Rectal smooth muscle tissue (tissue), 1 donor: ENCODE results near the gene NLGN1.

Experiments
- H3K27ac ChIP-seq: one replicate; pipeline ENCODE4 v1.7.0; 2013; ENCODE audit warnings: low read depth, low read length, inconsistent platforms
- H3K27me3 ChIP-seq: one replicate; pipeline ENCODE4 v1.7.0; 2013; ENCODE audit warnings: low read length; ENCODE audit not compliant: control insufficient read depth, insufficient read depth
- H3K36me3 ChIP-seq: one replicate; pipeline ENCODE4 v1.7.0; 2013; ENCODE audit warnings: low read length; ENCODE audit not compliant: control insufficient read depth, insufficient read depth
- H3K4me1 ChIP-seq: one replicate; pipeline ENCODE4 v1.7.0; 2013; ENCODE audit warnings: low read length; ENCODE audit not compliant: control insufficient read depth, insufficient read depth
- H3K4me3 ChIP-seq: one replicate; pipeline ENCODE4 v1.7.0; 2013; ENCODE audit warnings: low read length
- H3K9ac ChIP-seq: one replicate; pipeline ENCODE4 v1.7.0; 2013; ENCODE audit warnings: low read length

NLGN1 gene

GRCh38 chr3:174068035-174068434 is 670.5 kb downstream of the NLGN1 start:
- Histone ChIP-seq H3K4me1 (no peaks in the 10 kb centered on the region), H3K27ac (no peak overlapping the region), H3K36me3 (no peaks in the 10 kb centered on the region), H3K4me3 (no peak overlapping the region), H3K27me3 (no peaks in the 10 kb centered on the region), H3K9ac (no peak overlapping the region)

DNA sequence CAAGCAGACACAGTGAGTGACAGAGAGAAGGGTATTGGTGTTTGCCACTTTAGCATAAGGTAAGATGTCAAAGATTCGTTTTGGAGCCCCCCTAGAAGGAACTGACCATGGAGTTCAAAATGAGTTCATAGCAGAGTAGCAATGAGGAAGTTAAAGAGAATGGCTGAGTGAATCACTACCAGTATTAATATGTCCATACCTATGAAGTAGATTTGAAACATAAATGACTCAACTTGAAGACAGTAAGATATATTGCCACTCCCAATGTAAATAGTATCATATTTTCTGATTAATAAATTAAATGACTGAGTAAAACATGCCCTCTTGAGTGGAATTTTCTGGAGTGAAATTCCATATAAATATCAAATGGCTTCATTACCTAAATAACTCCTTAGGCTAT is 675.1 kb downstream of the NLGN1 start:
- H3K4me1 ChIP-seq = no peaks in the 10 kb centered on the region
- H3K36me3 ChIP-seq = no peaks in the 10 kb centered on the region
- H3K9ac ChIP-seq = no peak overlapping the region
- H3K27ac ChIP-seq = no peak overlapping the region
- H3K4me3 ChIP-seq = no peak overlapping the region
- H3K27me3 ChIP-seq = no peaks in the 10 kb centered on the region

- Histone ChIP-seq H3K4me1 (no peaks in the 10 kb centered on the region), H3K4me3 (no peak overlapping the region), H3K9ac (no peak overlapping the region), H3K27ac (no peak overlapping the region), H3K36me3 (no peaks in the 10 kb centered on the region), H3K27me3 (no peaks in the 10 kb centered on the region)
Observed at GRCh38 chr3:174083706-174084105, 686.2 kb downstream of the NLGN1 start.

DNA sequence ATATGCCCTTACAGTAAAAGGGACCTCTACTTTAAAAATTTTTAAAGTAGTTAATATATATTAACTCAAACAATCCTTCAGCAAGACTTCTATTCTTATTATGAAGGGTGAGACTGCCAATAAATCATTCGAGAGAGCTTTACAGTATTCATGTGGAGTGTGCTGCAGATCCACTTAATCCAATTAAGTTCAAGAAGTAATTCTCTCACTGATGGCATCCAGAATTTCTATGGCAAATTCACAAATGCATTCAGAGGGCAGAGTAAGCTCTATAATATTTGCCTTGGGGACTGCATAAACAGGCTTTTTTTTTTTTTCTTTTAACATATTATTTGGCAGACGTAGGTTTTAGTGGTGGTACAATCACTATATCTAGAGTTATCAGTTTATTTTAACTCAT is 692.0 kb downstream of the NLGN1 start:
- H3K27ac ChIP-seq = no peak overlapping the region
- no peaks in the 10 kb centered on the region for H3K36me3 ChIP-seq
- H3K9ac ChIP-seq = no peak overlapping the region
- no peaks in the 10 kb centered on the region for H3K27me3 ChIP-seq
- no peak overlapping the region for H3K4me3 ChIP-seq
- peaks cover 2% of the 10 kb centered on the region for H3K4me1 ChIP-seq

DNA sequence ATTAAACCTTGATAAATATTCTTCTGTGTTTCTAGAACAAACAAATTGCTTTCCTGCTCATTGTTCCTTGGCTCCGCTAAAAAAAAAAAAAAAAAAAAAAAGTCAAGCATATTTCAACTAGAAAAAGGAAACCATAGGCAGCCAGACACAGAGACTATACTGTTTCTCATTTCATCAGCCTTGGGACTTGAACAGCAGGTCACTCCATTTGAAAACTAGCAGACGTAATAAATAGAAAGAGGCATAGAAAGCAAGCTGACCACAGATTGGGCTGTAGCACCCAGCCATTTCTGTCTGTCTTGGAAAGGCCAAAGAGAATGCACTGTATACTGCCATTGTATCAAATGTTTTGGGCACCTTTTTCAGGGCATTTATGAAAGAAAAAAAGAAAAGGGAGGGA is 697.1 kb downstream of the NLGN1 start:
- peaks cover 2% of the 10 kb centered on the region for H3K4me1 ChIP-seq
- no peak overlapping the region for H3K4me3 ChIP-seq
- no peaks in the 10 kb centered on the region for H3K27me3 ChIP-seq
- no peak overlapping the region for H3K27ac ChIP-seq
- H3K36me3 ChIP-seq = no peaks in the 10 kb centered on the region
- H3K9ac ChIP-seq = no peak overlapping the region

DNA sequence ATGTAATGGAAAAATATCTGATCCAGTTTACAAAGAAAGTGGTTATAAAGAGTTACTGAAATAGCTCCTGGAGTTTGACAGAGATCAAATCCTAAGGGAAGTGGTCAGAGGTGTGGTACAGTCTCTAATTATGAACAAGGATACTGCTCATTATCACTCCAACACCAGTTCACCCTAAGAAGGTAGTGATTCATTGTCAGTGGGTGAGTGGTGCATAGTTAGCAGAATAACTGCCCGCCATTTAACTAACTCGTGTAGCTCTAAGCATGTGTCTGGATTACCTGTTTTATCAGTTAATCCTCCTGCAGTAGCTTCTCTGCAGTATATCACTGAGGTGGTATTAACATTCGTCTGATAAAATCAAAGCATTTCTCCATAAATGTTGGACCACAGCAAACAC is 700.1 kb downstream of the NLGN1 start:
- Histone ChIP-seq H3K9ac (no peak overlapping the region), H3K27me3 (no peaks in the 10 kb centered on the region), H3K4me3 (no peak overlapping the region), H3K27ac (no peak overlapping the region), H3K4me1 (no peaks in the 10 kb centered on the region), H3K36me3 (no peaks in the 10 kb centered on the region)

- H3K27me3 ChIP-seq = no peaks in the 10 kb centered on the region
- H3K4me3 ChIP-seq = no peak overlapping the region
- H3K27ac ChIP-seq = no peak overlapping the region
- no peaks in the 10 kb centered on the region for H3K36me3 ChIP-seq
- H3K9ac ChIP-seq = no peak overlapping the region
- H3K4me1 ChIP-seq = no peaks in the 10 kb centered on the region
Observed at GRCh38 chr3:174098746-174099145, 701.2 kb downstream of the NLGN1 start.

DNA sequence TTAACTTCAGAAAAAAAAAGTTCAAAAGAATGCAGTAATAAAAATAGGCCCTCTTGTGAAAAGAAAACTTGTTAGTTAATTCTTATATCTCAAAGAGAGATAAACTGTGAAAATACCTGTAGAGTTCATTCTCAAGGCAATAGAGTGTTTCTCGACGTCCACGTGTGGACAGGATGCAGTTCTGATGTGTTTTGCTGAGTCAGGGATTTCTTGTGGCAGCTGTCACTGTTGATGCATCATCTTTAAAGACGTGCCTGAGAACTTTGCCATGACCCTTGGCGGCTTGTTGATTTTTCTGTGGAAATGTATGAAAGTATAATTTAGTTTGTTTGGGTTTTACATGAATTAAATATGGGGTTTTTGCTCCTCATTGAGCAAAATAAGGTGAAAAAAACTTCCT is 702.2 kb downstream of the NLGN1 start:
- no peaks in the 10 kb centered on the region for H3K36me3 ChIP-seq
- H3K9ac ChIP-seq = no peak overlapping the region
- no peaks in the 10 kb centered on the region for H3K27me3 ChIP-seq
- H3K27ac ChIP-seq = no peak overlapping the region
- H3K4me3 ChIP-seq = no peak overlapping the region
- no peaks in the 10 kb centered on the region for H3K4me1 ChIP-seq

DNA sequence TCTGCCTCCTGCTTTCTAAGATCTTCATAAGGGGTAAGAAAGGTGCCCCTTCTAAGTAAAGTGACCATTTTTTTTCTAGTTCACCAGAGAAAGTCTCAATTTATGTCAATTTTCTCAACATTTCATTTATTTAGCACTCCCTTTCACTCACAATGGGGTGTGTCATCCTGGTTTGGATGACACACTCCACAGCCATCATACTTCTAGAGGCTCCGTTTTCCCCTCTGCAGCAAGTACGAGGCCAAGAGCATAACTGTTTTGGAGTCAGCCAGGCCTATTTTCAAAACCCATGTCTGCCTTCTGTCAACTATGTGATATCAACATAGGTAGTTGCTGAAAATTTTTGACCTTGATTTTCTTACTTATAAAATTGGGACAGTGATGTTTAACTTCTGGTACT is 703.2 kb downstream of the NLGN1 start:
- no peaks in the 10 kb centered on the region for H3K27me3 ChIP-seq
- H3K27ac ChIP-seq = no peak overlapping the region
- H3K36me3 ChIP-seq = no peaks in the 10 kb centered on the region
- H3K4me3 ChIP-seq = no peak overlapping the region
- no peak overlapping the region for H3K9ac ChIP-seq
- H3K4me1 ChIP-seq = no peaks in the 10 kb centered on the region

GRCh38 chr3:174101244-174101643 is 703.7 kb downstream of the NLGN1 start:
- Histone ChIP-seq H3K4me3 (no peak overlapping the region), H3K9ac (no peak overlapping the region), H3K27me3 (no peaks in the 10 kb centered on the region), H3K4me1 (no peaks in the 10 kb centered on the region), H3K36me3 (no peaks in the 10 kb centered on the region), H3K27ac (no peak overlapping the region)

GRCh38 chr3:174102274-174102673 is 704.7 kb downstream of the NLGN1 start:
- H3K27ac ChIP-seq = no peak overlapping the region
- no peaks in the 10 kb centered on the region for H3K4me1 ChIP-seq
- no peak overlapping the region for H3K9ac ChIP-seq
- no peaks in the 10 kb centered on the region for H3K27me3 ChIP-seq
- H3K4me3 ChIP-seq = no peak overlapping the region
- H3K36me3 ChIP-seq = no peaks in the 10 kb centered on the region

DNA sequence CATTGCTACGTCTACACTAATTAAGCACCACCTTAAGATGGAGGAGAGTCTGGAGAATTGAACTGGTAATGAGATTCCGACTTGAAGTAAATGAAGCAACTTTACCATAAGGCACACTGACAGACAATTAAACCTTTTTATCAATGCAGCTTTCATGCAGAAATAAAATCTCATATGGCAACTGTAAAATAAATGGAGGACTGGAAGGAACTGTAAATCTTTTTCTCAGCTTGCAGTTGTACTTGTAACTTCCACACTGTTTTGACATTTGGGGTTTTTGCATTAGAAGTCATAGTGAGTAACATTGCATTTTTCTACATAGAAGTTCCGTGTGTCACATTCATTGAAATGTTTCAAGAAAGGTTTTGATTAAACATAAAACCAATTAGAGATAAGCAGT is 705.3 kb downstream of the NLGN1 start:
- no peak overlapping the region for H3K4me3 ChIP-seq
- no peaks in the 10 kb centered on the region for H3K4me1 ChIP-seq
- no peak overlapping the region for H3K27ac ChIP-seq
- H3K36me3 ChIP-seq = no peaks in the 10 kb centered on the region
- H3K9ac ChIP-seq = no peak overlapping the region
- no peaks in the 10 kb centered on the region for H3K27me3 ChIP-seq

GRCh38 chr3:174110761-174111160 is 713.2 kb downstream of the NLGN1 start:
- H3K27ac ChIP-seq = no peak overlapping the region
- no peaks in the 10 kb centered on the region for H3K4me1 ChIP-seq
- H3K27me3 ChIP-seq = no peaks in the 10 kb centered on the region
- H3K4me3 ChIP-seq = no peak overlapping the region
- H3K9ac ChIP-seq = no peak overlapping the region
- no peaks in the 10 kb centered on the region for H3K36me3 ChIP-seq

GRCh38 chr3:174111776-174112175 is 714.2 kb downstream of the NLGN1 start:
- Histone ChIP-seq H3K9ac (no peak overlapping the region), H3K4me1 (no peaks in the 10 kb centered on the region), H3K27ac (no peak overlapping the region), H3K36me3 (no peaks in the 10 kb centered on the region), H3K4me3 (no peak overlapping the region), H3K27me3 (no peaks in the 10 kb centered on the region)
